KOPT-K1 (cell line): Measurements from ENCODE around the gene MTHFD2.

Source experiments
- H3K27ac ChIP-seq: fragments of 200-600 bp; sonication (generic); 2 replicates; pipeline ENCODE4 v1.5.1; 2016; ENCODE audit warnings: antibody characterized with exemption, mild to moderate bottlenecking, low read depth, low read length; ENCODE audit not compliant: poor library complexity, severe bottlenecking
- H3K36me3 ChIP-seq: fragments of 200-600 bp; sonication (generic); 2 replicates; pipeline ENCODE4 v1.5.1; 2017; ENCODE audit warnings: antibody characterized with exemption, mild to moderate bottlenecking, low read length, moderate library complexity; ENCODE audit not compliant: insufficient read depth
- H3K9me3 ChIP-seq: fragments of 200-600 bp; sonication (generic); 2 replicates; pipeline ENCODE4 v1.5.1; 2017; ENCODE audit warnings: antibody characterized with exemption, low read length, mild to moderate bottlenecking; ENCODE audit not compliant: insufficient read depth, poor library complexity, severe bottlenecking

The MTHFD2 gene

GRCh38 chr2:74233648-74234047 lies 35.2 kb downstream of the MTHFD2 start:
- H3K36me3 ChIP-seq, result no peaks in the 10 kb centered on the region
- no peak overlapping the region for H3K27ac ChIP-seq
- H3K9me3 ChIP-seq, result no peaks in the 10 kb centered on the region

DNA sequence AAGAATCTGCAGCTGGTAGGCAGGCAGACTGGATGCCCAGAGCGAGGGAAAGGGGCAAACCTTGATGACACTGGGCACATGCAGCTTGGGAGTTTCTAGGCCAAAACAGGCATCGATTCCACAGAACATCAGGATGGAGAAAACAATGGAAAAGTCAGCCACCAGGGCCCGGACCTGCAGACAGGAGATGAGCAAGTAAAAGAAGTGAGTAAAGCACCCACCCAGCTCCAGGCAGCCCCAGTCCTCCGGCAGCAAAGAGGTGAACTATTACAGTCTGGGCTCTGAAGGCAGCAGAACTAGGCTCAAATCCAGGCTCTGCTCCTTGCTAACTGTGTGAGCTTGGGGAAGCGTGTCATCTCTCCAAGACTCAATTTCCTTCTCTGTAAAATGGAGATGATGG lies 36.6 kb downstream of the MTHFD2 start:
- no peaks in the 10 kb centered on the region for H3K36me3 ChIP-seq
- H3K27ac ChIP-seq, result no peak overlapping the region
- H3K9me3 ChIP-seq, result no peaks in the 10 kb centered on the region

- H3K9me3 ChIP-seq, result no peaks in the 10 kb centered on the region
- no peak overlapping the region for H3K27ac ChIP-seq
Measured at GRCh38 chr2:74238879-74239278, 40.5 kb downstream of the MTHFD2 start.

DNA sequence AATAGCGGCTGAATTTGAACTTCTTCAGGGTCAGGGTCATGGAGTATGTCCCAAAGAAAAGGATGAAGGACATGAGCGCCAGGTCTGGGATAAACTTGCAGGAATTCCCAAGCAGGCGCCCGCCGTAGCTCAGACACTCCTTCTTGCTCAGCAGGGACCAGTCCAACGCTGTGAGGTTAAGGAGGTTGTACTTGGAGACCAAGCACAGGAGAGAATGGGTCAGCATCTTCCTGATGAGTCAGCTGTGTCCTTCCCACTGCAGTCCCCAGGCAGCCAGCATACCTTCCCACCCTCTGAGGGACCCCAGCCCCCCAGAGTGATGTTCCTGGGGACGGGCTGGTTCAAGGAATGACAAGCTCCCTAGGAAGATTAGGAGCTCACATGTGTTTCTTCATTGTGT lies 40.9 kb downstream of the MTHFD2 start:
- Histone ChIP-seq H3K9me3 (no peaks in the 10 kb centered on the region), H3K27ac (no peak overlapping the region), H3K36me3 (no peaks in the 10 kb centered on the region)

More at GRCh38 chr2:74238879-74239278, 40.5 kb downstream of the MTHFD2 start:
- H3K36me3 ChIP-seq, result no peaks in the 10 kb centered on the region

DNA sequence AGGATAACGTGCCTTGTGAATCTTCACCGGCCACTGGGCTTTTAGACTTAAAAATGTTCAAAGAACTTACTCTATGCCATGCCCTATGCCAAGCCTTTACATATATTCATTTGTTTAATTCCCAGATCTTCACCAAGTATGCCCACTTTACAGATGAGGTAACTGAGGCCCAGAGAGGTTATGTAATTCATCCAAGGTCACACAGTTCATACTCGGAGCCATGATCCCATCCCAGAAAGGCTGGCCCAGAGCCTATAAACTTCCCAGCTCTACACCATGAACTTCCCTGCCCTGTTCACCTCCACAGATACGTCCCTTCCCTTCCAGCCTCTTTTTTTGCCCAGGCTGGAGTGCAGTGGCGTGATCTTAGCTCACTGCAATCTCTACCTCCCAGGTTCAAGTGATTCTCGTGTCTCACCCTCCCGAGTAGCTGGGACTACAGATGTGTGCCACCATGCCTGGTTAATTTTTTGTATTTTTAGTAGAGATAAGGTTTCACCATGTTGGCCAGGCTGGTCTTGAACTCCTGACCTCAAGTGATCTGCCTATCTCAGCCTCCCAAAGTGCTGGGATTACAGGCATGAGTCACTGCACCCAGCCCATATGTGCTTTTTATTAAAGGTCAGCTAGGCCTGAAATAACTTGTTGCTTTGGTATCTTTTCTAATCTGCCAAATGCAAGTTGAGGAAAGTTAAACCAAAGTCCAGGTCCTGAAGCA lies 44.1 kb downstream of the MTHFD2 start:
- no peak overlapping the region for H3K27ac ChIP-seq
- H3K9me3 ChIP-seq, result no peaks in the 10 kb centered on the region
- H3K36me3 ChIP-seq, result no peaks in the 10 kb centered on the region

DNA sequence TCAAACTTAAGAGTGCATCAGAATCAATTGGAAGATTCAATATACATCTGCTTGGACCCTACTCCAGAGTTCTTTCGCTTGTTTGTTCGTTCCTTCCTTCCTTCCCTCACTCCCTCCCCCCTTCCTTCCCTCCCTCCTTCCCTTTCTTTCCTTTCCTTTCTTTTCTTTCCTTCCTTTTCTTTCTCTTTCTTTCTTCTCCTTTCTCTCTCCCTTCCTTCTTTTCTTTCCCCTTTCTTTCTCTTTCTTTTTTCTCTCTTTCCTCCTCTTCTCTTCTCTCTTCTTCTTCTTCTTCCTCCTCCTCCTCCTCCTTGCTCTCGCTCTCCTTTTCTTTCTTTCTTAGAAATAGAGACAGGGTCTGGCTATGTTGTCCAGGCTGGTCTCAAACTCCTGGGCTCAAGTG lies 45.9 kb downstream of the MTHFD2 start:
- no peak overlapping the region for H3K27ac ChIP-seq
- no peaks in the 10 kb centered on the region for H3K9me3 ChIP-seq
- no peaks in the 10 kb centered on the region for H3K36me3 ChIP-seq

DNA sequence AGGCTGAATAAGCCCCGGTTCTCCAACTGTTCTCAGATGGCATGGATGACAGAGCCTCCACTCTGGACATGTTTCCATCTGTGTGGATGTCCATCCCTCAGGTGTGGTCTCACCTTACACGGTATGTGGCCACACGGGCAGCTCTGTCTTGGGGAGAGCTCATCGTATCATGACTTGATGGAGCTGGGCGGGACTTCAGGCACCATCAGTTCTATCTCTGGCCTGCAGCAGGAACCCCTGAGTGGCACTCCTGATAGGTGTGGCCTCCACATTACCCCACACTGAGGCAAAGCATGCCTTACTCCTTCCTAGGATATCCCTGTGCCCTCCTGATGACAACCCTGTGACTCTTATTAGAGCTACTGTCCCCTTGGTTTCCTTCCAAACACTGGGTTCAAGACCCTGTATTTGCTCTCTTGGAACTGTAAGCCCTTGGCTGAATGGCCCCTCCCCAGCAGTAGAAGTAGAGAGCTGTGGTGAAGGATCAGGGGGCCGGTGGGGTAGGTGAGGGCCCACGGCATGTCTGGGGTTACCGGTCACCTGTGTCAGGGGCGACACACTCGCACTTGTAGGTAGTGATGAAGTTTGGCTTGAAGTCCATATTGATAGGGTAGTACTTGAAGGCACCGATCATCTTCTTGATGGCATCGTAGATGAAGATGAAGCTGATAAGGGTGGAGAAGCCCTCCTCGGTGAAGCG lies 48.2 kb downstream of the MTHFD2 start:
- H3K9me3 ChIP-seq, result no peaks in the 10 kb centered on the region
- H3K36me3 ChIP-seq, result no peaks in the 10 kb centered on the region
- H3K27ac ChIP-seq, result no peak overlapping the region

GRCh38 chr2:74249406-74250122 lies 51.1 kb downstream of the MTHFD2 start:
- H3K27ac ChIP-seq, result no peak overlapping the region
- no peaks in the 10 kb centered on the region for H3K36me3 ChIP-seq
- no peaks in the 10 kb centered on the region for H3K9me3 ChIP-seq

DNA sequence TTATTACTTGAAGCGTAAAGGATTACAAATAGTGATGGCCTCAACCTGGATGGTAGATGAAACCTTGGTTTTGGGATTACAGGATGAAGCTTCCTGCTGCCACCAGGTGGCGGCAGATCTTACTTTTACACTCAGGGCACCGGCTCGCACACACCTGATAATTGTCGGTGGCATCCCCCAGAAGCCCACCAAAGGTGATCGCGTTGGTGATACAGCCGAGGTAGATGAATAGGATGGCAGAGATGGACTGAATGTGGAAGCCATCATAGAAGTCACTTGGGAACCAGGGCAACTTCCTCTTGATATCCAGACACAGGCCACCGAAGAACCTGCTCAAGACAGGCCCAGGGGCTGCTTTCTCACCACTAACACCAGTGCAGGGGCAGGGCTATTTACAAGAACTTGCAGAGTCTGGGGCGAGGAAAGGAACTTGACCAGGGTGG lies 51.8 kb downstream of the MTHFD2 start:
- Histone ChIP-seq H3K9me3 (no peaks in the 10 kb centered on the region), H3K36me3 (no peaks in the 10 kb centered on the region), H3K27ac (no peak overlapping the region)

GRCh38 chr2:74252036-74252435 lies 53.6 kb downstream of the MTHFD2 start:
- no peak overlapping the region for H3K27ac ChIP-seq
- H3K36me3 ChIP-seq, result no peaks in the 10 kb centered on the region
- no peaks in the 10 kb centered on the region for H3K9me3 ChIP-seq

DNA sequence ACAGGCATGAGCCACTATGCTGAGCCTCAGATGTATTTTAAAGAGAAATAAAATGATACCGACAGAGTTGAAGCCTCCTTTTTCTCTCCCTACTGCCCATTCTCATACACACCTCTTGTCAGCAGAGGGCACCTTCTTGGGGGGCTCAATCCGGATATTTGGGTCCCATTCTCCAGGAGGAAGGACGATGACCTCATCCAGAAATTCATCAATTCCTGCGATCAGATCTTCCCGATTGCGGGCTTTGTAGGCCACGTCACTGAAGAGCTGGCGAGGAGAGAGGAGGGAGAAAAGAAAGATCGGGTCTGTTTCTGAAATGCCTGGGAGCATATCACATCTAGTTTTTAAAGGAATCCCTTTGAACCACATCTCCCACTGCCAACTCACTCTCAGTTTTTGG lies 54.4 kb downstream of the MTHFD2 start:
- Histone ChIP-seq H3K27ac (no peak overlapping the region), H3K36me3 (no peaks in the 10 kb centered on the region), H3K9me3 (no peaks in the 10 kb centered on the region)

DNA sequence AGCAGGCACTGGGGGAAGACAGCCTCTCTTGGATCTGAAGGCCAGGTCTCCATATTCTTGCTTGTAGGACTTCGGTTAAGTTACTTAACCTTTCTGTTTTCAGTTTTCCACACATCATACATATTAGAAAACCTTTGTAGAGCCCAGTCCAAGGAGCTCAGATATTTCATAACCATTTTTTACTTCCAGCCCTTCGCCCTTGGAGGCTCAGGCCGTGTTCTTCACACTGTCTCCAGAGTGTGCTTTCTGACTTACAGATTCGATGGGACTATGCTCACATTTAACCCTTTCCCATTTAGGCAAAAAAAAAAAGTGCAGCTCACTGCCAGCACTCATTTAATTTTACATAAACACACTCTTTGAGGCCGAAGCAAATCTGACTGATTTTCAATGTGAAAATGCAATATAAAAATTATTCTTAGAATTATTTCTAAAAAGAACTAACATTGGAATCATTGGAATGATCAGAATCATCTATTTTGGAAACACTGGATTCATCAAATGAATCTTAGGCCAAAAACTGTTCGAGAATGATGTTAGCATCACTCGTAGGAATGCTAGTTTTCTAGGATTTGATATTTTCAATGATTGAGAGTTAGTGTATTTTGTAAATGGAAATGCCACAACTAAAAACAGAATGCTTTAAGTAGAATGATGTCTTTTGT lies 55.0 kb downstream of the MTHFD2 start:
- Histone ChIP-seq H3K9me3 (no peaks in the 10 kb centered on the region), H3K36me3 (no peaks in the 10 kb centered on the region), H3K27ac (no peak overlapping the region)

DNA sequence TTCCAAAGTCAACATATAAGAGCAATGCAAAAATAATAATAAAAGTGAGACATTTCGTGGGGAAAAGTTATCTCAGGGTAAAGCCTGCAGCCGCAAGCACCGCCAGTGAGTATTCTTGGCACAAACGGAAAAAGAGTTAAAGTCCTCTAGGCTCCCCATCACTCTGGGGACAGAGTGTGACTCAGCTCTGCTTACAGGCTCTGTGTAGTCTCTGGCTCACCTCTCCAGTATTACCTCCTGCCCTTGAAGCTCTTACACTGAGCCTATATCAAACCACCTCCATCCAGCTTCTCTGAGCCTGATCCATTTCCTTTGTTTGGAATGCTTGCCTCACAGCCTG lies 55.5 kb downstream of the MTHFD2 start:
- no peaks in the 10 kb centered on the region for H3K9me3 ChIP-seq
- no peaks in the 10 kb centered on the region for H3K36me3 ChIP-seq
- H3K27ac ChIP-seq, result no peak overlapping the region

- H3K9me3 ChIP-seq, result no peaks in the 10 kb centered on the region
- H3K27ac ChIP-seq, result no peak overlapping the region
Measured at GRCh38 chr2:74255660-74256213, 57.3 kb downstream of the MTHFD2 start.

DNA sequence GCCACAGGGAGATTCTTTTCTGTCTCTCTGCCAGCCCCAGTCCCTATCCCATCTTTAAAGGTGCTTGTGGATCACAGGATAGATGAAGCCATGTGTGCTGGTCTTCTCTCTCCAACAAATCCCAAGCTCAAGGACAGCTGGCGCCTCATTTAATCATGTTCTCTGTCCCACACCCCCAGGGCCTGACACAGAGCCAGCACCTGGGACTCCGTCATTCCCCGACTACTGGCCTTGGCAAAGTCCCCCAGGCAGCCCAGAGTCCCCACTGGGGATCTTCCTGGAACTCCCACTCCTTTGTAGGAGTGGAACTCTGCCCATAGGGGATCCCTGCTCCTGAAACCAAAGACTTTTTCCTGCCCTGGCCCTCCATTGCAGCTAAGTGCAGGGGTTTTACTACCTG lies 60.8 kb downstream of the MTHFD2 start:
- H3K27ac ChIP-seq, result no peak overlapping the region
- no peaks in the 10 kb centered on the region for H3K9me3 ChIP-seq
- H3K36me3 ChIP-seq, result no peaks in the 10 kb centered on the region

More at GRCh38 chr2:74255660-74256213, 57.3 kb downstream of the MTHFD2 start:
- no peaks in the 10 kb centered on the region for H3K36me3 ChIP-seq
